OCI-M2 (cell line): ENCODE results near the gene FIG4.
"Not testable (repeated sequence)": the region's sequence is repeated elsewhere in the genome, so short reads cannot be mapped to it uniquely, and the experiment has no call there.

Experiments
- DNase-seq: peaks from one replicate; lab custom pipeline; 2025; ENCODE audit not compliant: unreplicated experiment; lab: John Stamatoyannopoulos, UW

FIG4 gene

GRCh38 chr6:109690737-109691621, at the start of gene FIG4, which contains the start of gene AK9:
Gene FIG4, plus strand, starts transcription at chr6:109691296. Its CDS starts 140 bp downstream, at chr6:109691436.
Gene AK9, minus strand, starts transcription at chr6:109691202. Its CDS starts 15,457 bp downstream, at chr6:109675745.
- peak; percentile 73 for DNase-seq

GRCh38 chr6:109644131-109644530, 47.0 kb upstream of the FIG4 start:
- no peak for DNase-seq

GRCh38 chr6:109653264-109653663, 37.8 kb upstream of the FIG4 start:
- DNase-seq, result no peak

GRCh38 chr6:109655761-109656262, 35.3 kb upstream of the FIG4 start:
- no peak for DNase-seq

- DNase-seq, result no peak
These were observed 30.4 kb upstream of the FIG4 start for GRCh38 chr6:109660526-109661320.

GRCh38 chr6:109662192-109662591, 28.9 kb upstream of the FIG4 start:
- no peak for DNase-seq

- no peak for DNase-seq
These were observed 21.3 kb upstream of the FIG4 start for GRCh38 chr6:109669811-109670210.

- DNase-seq, result no peak
These were observed 19.4 kb upstream of the FIG4 start for GRCh38 chr6:109671733-109672132.

GRCh38 chr6:109672175-109672574, 18.9 kb upstream of the FIG4 start:
- no peak for DNase-seq

GRCh38 chr6:109672839-109673238, 18.3 kb upstream of the FIG4 start:
- no peak for DNase-seq

- no peak for DNase-seq
These were observed 14.4 kb upstream of the FIG4 start for GRCh38 chr6:109676724-109677123.

- no peak for DNase-seq
These were observed 12.9 kb upstream of the FIG4 start for GRCh38 chr6:109678240-109678639.

GRCh38 chr6:109678661-109679505, 12.2 kb upstream of the FIG4 start:
- not testable (repeated sequence) for DNase-seq

- DNase-seq, result no peak
These were observed 4.4 kb upstream of the FIG4 start for GRCh38 chr6:109686566-109687265.

GRCh38 chr6:109687271-109687761, 3.8 kb upstream of the FIG4 start:
- no peak for DNase-seq

- DNase-seq, result no peak
These were observed 741 bp upstream of the FIG4 start for GRCh38 chr6:109690373-109690736.

- no peak for DNase-seq
These were observed 2.0 kb downstream of the FIG4 start for GRCh38 chr6:109693111-109693510.

- DNase-seq, result no peak
These were observed 4.4 kb downstream of the FIG4 start for GRCh38 chr6:109695468-109695867.

- no peak for DNase-seq
These were observed 5.3 kb downstream of the FIG4 start for GRCh38 chr6:109696355-109696754.

- no peak for DNase-seq
These were observed 10.1 kb downstream of the FIG4 start for GRCh38 chr6:109701221-109701620.
